ENCODE measurements around the gene C11orf97. TPM values are rescaled to one million over a fixed set of nuclear protein-coding genes. Genes with fewer than 3 reads are reported as not detected.

Gene C11orf97
- total and polyA plus RNA-seq, 9 of the 15 experiments (the other 6 are each of a cell fraction or from before 2014, with no cell fraction given), result not detected

DNA sequence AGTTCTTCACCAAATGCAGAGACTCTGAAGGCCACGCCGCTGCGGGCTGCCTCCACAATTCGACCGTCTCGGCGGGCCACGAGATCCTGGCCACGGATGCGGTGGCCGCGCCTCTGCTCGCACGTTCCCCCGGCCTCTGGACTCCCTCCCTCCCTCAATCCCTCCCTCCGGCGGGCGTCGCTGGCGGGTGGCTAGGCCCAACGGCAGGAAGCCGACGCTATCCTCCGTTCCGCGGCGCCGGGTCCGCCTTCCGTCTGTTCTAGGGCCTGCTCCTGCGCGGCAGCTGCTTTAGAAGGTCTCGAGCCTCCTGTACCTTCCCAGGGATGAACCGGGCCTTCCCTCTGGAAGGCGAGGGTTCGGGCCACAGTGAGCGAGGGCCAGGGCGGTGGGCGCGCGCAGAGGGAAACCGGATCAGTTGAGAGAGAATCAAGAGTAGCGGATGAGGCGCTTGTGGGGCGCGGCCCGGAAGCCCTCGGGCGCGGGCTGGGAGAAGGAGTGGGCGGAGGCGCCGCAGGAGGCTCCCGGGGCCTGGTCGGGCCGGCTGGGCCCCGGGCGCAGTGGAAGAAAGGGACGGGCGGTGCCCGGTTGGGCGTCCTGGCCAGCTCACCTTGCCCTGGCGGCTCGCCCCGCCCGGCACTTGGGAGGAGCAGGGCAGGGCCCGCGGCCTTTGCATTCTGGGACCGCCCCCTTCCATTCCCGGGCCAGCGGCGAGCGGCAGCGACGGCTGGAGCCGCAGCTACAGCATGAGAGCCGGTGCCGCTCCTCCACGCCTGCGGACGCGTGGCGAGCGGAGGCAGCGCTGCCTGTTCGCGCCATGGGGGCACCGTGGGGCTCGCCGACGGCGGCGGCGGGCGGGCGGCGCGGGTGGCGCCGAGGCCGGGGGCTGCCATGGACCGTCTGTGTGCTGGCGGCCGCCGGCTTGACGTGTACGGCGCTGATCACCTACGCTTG is 31.7 kb downstream of the C11orf97 start, which contains the start of gene FUT4 (continued):
- TF ChIP-seq FOXM1 (IDR thresholded peaks at IDR 0.05; ENCODE audit: low read depth), result no peak
- no peak for TF ChIP-seq FOXM1 (CRISPR knock-in tag; IDR thresholded peaks at IDR 0.05; ENCODE audit: low read depth)
- TF ChIP-seq ZFP30 (CRISPR knock-in tag; IDR thresholded peaks at IDR 0.05; ENCODE audit: borderline replicate concordance), result no peak
- TF ChIP-seq ETV1 (tag; conservative IDR thresholded peaks at IDR 0.05; ENCODE audit: low read depth), result peak; percentile 81
- TF ChIP-seq BRD4 (IDR thresholded peaks at IDR 0.05), result peak; percentile 83; the same call in 1 of the 2 replicates
- peak; percentile 41; the same call in 1 of the 2 replicates for TF ChIP-seq HCFC1 (IDR thresholded peaks at IDR 0.05; ENCODE audit: low read depth, low read length)
- peak; percentile 84 for TF ChIP-seq KLF13 (tag; IDR thresholded peaks at IDR 0.05; ENCODE audit: borderline replicate concordance, low read depth)
- peak; percentile 13; the same call in 1 of the 2 replicates for TF ChIP-seq ZNF316 (IDR thresholded peaks at IDR 0.05)
- TF ChIP-seq HNRNPLL (IDR thresholded peaks at IDR 0.05; ENCODE audit: low read depth, low read length, poor library complexity, severe bottlenecking), result peak; percentile 69
- TF ChIP-seq LEF1 (IDR thresholded peaks at IDR 0.05), result peak; percentile 53; the same call in 1 of the 2 replicates
- TF ChIP-seq ZSCAN32 (CRISPR knock-in tag; IDR thresholded peaks at IDR 0.05), result 0 out of 2 replicates have a peak, but pooled peaks have one; percentile 38
- TF ChIP-seq OTX1 (CRISPR knock-in tag; IDR thresholded peaks at IDR 0.05), result no peak
- TF ChIP-seq MAZ (CRISPR knock-in tag; conservative IDR thresholded peaks at IDR 0.05 in 1 of 2, IDR thresholded peaks at IDR 0.05 in 1 of 2), result peak; percentile 95 to 97
- TF ChIP-seq BACH1 (tag; IDR thresholded peaks at IDR 0.05), result no peak
- TF ChIP-seq RBM39 (optimal IDR thresholded peaks at IDR 0.05; ENCODE audit: low read depth, low read length), result peak; percentile 55
- TF ChIP-seq, protein P1, sequence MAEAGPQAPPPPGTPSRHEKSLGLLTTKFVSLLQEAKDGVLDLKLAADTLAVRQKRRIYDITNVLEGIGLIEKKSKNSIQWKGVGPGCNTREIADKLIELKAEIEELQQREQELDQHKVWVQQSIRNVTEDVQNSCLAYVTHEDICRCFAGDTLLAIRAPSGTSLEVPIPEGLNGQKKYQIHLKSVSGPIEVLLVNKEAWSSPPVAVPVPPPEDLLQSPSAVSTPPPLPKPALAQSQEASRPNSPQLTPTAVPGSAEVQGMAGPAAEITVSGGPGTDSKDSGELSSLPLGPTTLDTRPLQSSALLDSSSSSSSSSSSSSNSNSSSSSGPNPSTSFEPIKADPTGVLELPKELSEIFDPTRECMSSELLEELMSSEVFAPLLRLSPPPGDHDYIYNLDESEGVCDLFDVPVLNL (CRISPR knock-in tag; IDR thresholded peaks at IDR 0.05; ENCODE audit: low read depth), result no peak
- no peak for TF ChIP-seq GATAD2A (IDR thresholded peaks at IDR 0.05)
- peak; percentile 71 for TF ChIP-seq MTA3 (IDR thresholded peaks at IDR 0.05; ENCODE audit: borderline replicate concordance)
- TF ChIP-seq EGR1 (conservative IDR thresholded peaks at IDR 0.05), result peak; percentile 89
- no peak for TF ChIP-seq USF2 (CRISPR knock-in tag; IDR thresholded peaks at IDR 0.05)
- TF ChIP-seq FOXK1 (CRISPR knock-in tag; IDR thresholded peaks at IDR 0.05; ENCODE audit: borderline replicate concordance), result 0 out of 2 replicates have a peak, but pooled peaks have one; percentile 55
- TF ChIP-seq C11orf30 (IDR thresholded peaks at IDR 0.05; ENCODE audit: low read depth), result no peak
- TF ChIP-seq, protein P2, sequence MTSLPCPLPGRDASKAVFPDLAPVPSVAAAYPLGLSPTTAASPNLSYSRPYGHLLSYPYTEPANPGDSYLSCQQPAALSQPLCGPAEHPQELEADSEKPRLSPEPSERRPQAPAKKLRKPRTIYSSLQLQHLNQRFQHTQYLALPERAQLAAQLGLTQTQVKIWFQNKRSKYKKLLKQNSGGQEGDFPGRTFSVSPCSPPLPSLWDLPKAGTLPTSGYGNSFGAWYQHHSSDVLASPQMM (CRISPR knock-in tag; IDR thresholded peaks at IDR 0.05), result no peak
- peak; percentile 71 for TF ChIP-seq BCOR (IDR thresholded peaks at IDR 0.05)
- peak; percentile 17; the same call in 1 of the 2 replicates for TF ChIP-seq KLF6 (CRISPR knock-in tag; IDR thresholded peaks at IDR 0.05; ENCODE audit: borderline replicate concordance)
- TF ChIP-seq NFIC (IDR thresholded peaks at IDR 0.05), result peak; percentile 53
